NB4 (cell line): ENCODE measurements around the gene POU2AF1.

ENCODE experiments used
- DNase-seq: peaks from one replicate; pipeline ENCODE4 v3.0.0; 2010; ENCODE audit warnings: low read depth
- H3K4me3 ChIP-seq: one replicate; pipeline ENCODE4 v1.5.1; 2011; ENCODE audit warnings: mild to moderate bottlenecking, low read depth, low read length, moderate library complexity
- CTCF ChIP-seq: IDR thresholded peaks from one replicate; pipeline ENCODE4 v1.5.1; 2012; ENCODE audit warnings: low read depth, low read length
- MAX ChIP-seq: IDR thresholded peaks from 2 replicates; pipeline ENCODE4 v1.6.1; 2011; ENCODE audit warnings: low read depth, low read length
- MYC ChIP-seq: IDR thresholded peaks from 2 replicates; pipeline ENCODE4 v1.6.1; 2011; ENCODE audit warnings: low read depth, low read length
- POLR2A ChIP-seq: IDR thresholded peaks from 2 replicates; pipeline ENCODE4 v1.6.1; 2011; ENCODE audit warnings: mild to moderate bottlenecking; ENCODE audit not compliant: insufficient read length; ENCODE audit errors: extremely low read depth

POU2AF1 gene

DNA sequence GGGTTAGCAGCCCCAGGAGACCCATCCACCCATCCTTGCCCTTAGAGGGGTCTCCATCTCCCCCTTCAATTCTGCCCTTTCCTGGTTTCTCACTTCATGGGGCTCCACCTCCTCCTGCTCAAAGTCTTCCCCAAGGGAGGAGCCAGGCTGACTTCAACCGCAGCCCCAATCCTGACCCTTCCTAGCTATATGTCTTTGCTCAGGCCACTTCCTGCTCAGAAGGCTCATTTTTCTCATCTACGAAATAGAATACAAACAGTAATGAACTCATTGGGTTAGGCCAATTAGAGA is 24.5 kb downstream of the POU2AF1 start:
- no peak overlapping the region for H3K4me3 ChIP-seq
- no peak for DNase-seq
- TF ChIP-seq MAX, result no peak
- TF ChIP-seq MYC, result no peak
- no peak for TF ChIP-seq POLR2A
- no peak for TF ChIP-seq CTCF

DNA sequence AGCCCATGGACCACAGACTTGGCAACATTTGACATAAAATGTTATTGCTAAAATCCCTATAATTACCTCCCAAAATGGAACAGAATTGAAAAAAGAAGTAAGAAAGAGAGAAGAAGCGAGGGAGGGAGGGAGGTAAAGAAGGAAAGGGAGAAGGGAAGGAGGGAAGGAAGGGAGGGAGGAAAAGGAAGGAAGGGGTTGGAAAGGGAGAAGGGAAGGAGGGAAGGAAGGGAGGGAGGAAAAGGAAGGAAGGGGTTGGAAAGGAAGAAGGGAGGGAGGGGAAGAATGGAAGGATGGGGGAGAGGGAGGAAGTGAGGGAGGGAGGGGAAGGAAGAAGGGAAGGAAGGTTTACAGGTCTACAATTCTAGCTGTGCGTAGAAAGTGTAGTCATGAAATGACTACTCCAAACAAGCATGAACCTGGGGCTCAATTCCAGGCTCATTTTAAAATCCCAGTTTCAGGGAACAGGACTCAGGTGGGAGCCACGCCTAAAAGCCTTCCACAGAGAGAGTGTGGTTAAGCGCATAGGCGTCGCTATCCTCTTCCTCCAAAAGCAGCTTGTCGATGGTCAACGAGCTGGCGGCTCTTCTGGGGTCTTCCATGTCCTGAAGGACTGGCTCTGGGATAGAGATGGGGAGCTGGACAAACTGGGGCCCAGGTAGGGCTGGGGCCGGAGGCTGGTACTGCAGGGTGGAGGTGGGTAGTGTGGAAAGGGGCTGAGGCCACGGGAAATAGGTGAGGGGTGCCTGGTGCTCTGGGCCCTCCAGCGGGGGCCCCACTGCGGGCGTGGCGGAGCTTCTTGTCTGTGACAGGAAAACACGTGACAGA is 25.1 kb downstream of the POU2AF1 start:
- no peak for DNase-seq
- H3K4me3 ChIP-seq, result no peak overlapping the region

GRCh38 chr11:111352935-111353710 is 26.0 kb downstream of the POU2AF1 start:
- no peak for DNase-seq
- H3K4me3 ChIP-seq, result no peak overlapping the region
- no peak for TF ChIP-seq CTCF
- no peak for TF ChIP-seq MYC
- no peak for TF ChIP-seq MAX
- no peak for TF ChIP-seq POLR2A

More for the DNA sequence above, 25.1 kb downstream of the POU2AF1 start:
- TF ChIP-seq CTCF (no peak), MYC (no peak), MAX (no peak), POLR2A (no peak)

- TF ChIP-seq POLR2A (no peak), CTCF (no peak), MYC (no peak), MAX (no peak)
- H3K4me3 ChIP-seq, result no peak overlapping the region
These were observed 26.8 kb downstream of the POU2AF1 start for GRCh38 chr11:111352231-111352746.

DNA sequence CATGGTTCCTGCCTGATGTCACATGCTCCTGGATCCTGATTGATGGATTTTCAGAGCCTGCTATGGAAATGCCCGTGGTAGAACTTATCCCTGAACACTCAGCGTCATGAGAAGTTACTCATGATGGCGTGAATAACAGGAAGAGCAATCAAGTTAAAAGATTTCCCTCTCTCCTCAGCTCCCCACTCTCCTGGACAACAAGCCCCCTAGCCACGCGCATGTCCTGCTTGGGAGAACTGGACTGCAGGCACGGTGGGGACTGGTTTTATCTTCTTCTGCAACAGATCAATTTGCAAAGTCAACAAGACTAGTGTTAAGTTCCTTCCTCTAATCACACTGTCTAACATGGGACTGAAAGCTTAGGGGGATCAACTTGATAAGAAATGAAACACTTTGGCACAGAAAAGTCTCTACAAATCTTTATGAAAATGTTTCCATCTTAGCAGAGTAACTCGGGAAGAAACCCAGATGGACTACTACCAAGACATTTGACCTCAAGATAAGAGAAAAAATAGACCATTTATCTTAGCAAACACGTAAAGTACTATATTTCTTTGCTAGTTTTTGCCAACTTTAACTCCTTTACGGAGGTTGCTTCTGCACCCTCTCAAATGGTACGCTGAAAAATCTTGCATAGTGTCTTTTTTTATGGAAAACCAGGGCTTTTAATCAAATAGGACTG is 27.6 kb downstream of the POU2AF1 start:
- no peak for TF ChIP-seq POLR2A
- TF ChIP-seq MAX, result no peak
- H3K4me3 ChIP-seq, result no peak overlapping the region
- DNase-seq, result no peak

More at GRCh38 chr11:111352231-111352746, 26.8 kb downstream of the POU2AF1 start:
- DNase-seq, result no peak
